Kasumi-1 (cell line): ENCODE results near the gene SSH2.
"Not testable (repeated sequence)": the region's sequence is repeated elsewhere in the genome, so short reads cannot be mapped to it uniquely, and the experiment has no call there.

ENCODE experiments used
- DNase-seq, 2 experiments: peaks; one replicate each; lab custom pipeline; 2025; lab: John Stamatoyannopoulos, UW

Gene SSH2

DNA sequence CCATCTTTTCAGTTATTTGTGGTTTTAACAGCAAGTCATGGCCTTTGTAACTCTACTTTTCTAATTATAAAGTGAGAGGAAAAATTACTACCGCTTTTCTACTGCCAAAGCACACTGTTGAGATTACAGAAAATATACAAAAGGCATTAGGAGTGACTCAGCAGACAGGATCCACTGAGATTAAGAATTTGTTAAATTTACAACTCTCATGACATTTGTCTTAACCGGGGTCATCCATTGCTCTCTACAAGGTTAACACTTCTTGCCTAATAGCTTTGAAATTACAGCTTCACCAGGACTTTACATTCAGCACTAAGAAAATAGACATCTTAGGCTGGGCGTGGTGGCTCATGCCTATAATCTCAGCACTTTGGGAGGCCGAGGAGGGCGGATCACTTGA, 93.4 kb downstream of the SSH2 start:
- no peak for DNase-seq

- DNase-seq: no peak
Measured at GRCh38 chr17:29835435-29836351, 94.3 kb downstream of the SSH2 start.

GRCh38 chr17:29833801-29834200, 96.2 kb downstream of the SSH2 start:
- no peak for DNase-seq

DNA sequence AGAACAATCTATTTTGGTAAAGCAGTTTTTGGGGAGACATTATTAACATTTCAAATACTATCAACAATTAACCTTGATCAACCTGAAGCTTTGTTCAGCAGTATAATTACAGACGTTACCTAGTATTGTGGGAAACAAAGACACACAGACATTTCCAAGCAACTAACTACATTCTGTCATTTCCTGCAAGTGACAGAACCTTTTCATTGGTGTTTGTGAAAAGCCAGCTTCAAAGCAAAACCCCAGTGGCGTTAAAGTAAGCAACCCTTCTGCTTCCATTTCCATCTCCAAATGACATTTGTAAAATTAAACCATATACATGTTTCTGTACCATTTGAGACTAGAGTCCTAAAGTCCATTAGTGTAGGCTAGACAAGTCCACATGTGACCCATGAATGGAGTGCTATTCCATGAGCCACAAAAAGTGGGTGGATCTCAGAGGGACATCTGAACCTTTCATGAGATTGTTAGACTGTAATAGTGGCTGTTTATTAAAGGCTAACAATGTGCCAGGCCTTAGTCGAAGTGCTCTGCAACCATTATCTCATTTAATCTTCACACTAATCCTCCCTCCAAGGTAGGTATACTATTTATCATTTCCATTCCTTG, 101.2 kb downstream of the SSH2 start:
- no peak for DNase-seq

- DNase-seq: no peak
Measured at GRCh38 chr17:29827179-29827578, 102.8 kb downstream of the SSH2 start.

- DNase-seq: no peak
Measured at GRCh38 chr17:29826114-29826692, 103.8 kb downstream of the SSH2 start.

GRCh38 chr17:29825604-29826003, 104.4 kb downstream of the SSH2 start:
- DNase-seq: no peak

DNA sequence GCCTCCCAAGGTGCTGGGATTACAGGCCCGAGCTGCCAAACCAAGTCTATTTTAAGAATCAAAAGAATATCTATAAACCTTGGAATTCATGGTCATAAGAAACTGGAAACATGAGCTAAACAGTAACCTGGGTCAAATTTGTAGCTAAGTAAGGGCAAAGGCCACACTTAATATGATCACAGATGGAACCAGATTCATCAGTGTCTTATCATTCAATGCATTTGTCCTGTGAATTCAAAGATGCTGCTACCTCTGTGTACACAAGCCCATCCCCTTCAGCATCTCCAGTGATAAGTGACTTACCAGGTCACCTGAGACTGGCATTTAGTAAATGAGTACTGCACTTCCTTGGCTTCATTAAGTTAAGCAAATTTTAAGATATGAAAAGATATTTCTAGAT, 108.1 kb downstream of the SSH2 start:
- DNase-seq: no peak

DNA sequence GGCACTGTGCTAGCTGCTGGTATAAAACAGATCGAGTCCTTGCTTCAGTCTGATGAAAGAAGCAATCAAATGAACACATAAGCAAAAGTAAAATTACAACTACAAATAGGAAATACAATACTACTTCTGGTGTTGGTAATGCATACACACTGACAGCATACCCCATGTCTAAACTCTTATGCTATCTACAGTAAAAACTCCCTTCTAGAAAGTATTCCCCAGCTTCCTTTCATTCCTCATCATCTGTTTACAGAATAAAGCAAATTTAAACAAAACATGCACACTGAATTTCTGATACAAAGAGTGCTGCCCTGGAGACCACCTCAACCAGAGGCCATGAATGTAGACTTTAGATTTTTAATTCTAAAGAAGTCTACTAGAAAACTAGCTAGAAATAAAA, 109.6 kb downstream of the SSH2 start:
- no peak for DNase-seq

- peak; percentile 76 to 79 for DNase-seq
Measured at GRCh38 chr17:29807520-29808361, 122.3 kb downstream of the SSH2 start.

DNA sequence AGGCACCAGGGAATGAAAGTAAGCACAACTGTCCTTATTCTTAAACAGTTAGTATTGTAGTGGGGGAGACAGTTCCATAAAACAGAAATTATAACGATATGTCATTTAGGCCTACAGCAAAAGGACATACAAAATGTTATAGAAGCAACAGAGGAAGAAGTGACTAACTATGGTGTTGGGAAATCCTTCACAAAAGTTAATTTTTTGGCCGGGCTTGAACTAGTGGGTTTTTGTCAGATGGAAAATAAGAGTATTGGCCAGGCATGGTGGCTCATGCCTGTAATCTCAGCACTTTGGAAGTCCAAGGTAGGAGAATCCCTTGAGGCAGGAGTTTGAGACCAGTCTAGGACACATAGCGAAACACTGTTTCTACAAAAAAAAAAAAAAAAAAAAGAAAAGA, 127.8 kb downstream of the SSH2 start:
- no peak for DNase-seq

GRCh38 chr17:29800457-29800856, 129.6 kb downstream of the SSH2 start:
- no peak for DNase-seq

DNA sequence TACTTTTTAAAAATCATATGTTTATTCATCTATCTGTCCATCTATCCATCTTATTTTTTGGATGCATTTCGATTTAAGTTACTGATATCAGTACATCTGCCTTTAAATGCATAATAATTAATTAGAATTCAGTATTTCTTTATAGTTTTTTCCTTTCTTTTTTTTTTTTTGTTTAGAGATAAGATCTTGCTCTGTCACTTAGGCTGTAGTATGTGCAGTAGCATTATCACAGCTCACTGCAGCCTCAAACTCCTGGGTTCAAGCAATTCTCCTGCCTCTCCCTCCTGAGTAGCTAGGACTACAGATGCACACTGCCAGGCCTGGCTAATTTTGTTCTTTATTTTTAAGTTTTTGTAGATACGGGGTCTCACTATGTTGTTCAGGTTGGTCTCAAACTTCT, 133.4 kb downstream of the SSH2 start:
- DNase-seq: no peak

DNA sequence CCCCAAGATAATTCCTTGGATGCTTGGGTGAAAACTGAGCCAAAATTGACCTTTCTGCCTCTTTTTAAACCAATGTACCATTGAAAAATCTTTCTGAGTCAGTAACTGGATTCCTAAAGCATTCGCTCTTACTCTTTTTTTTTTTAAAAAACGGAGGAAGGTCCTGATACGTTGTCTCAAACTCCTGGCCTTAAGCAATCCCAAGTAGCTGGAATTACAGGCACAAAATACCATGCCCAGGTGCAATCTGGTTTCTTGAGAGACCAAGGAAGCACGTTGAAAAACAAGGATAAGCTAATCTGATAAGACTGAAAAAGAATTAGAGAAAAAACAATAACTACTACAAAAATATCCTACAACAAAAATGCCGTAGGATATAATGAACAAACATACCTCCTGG, 136.5 kb downstream of the SSH2 start:
- no peak for DNase-seq

- peak; percentile 23 to 43 for DNase-seq
Measured at GRCh38 chr17:29791336-29792080, 138.5 kb downstream of the SSH2 start.

GRCh38 chr17:29789196-29790170, 140.5 kb downstream of the SSH2 start:
- no peak for DNase-seq

GRCh38 chr17:29787995-29788394, 142.0 kb downstream of the SSH2 start:
- no peak for DNase-seq

- no peak for DNase-seq
Measured at GRCh38 chr17:29782917-29783316, 147.1 kb downstream of the SSH2 start.

DNA sequence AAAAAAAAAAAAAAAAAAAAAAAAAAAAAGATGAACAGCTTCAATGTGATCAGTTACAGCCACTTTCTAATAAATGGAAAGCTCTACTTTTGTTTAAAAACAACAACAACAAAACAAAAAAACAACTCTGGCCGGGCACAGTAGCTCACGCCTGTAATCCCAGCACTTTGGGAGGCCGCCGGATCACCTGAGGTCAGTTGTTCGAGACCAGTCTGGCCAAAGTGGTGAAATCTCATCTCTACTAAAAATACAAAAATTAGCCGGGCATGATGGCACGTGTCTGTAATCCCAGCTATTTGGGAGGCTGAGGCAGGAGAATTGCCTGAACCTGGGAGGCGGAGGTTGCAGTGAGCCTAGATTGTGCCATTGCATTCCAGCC, 150.2 kb downstream of the SSH2 start:
- not testable (repeated sequence) for DNase-seq
